ENCODE results near the gene PTCD2. TPM values are rescaled to one million over a fixed set of nuclear protein-coding genes. Genes with fewer than 3 reads are reported as not detected.
A peak's percentile ranks its signal among the peaks of the same experiment; 100 is the strongest.

Gene PTCD2
- total RNA-seq, 4 donors from 2014 or later, result 2.7 to 7.2 (median 5.4) TPM

- TF ChIP-seq POLR2A (IDR thresholded peaks at IDR 0.05), result no peak
- TF ChIP-seq EP300 (IDR thresholded peaks at IDR 0.05), result no peak
- TF ChIP-seq CTCF (IDR thresholded peaks at IDR 0.05), result no peak
- TF ChIP-seq POLR2AphosphoS5 (IDR thresholded peaks at IDR 0.05), result no peak
- no peak for ATAC-seq
- 25 to 33% methylated on average over 1 of the region's 1 CpG for WGBS, 2 donors (ENCODE audit: low coverage in 1 of 2)
- H3K27ac ChIP-seq, result peak overlapping the region in 1 of 4 donors; percentile 7
- no peaks in the 10 kb centered on the region for H3K9me3 ChIP-seq
- H3K36me3 ChIP-seq, result peaks cover 0 to 6% of the 10 kb centered on the region in 2 donors
- peaks cover 0 to 14% (median 9%) of the 10 kb centered on the region in 3 donors for H3K4me1 ChIP-seq
- H3K4me3 ChIP-seq, result no peak overlapping the region
- H3K27me3 ChIP-seq, result no peaks in the 10 kb centered on the region
Measured at GRCh38 chr5:72369301-72369700, 49.1 kb downstream of the PTCD2 start.

- Histone ChIP-seq H3K27ac (peak overlapping the region in 1 of 4 donors; percentile 7), H3K27me3 (no peaks in the 10 kb centered on the region), H3K4me3 (no peak overlapping the region), H3K9me3 (no peaks in the 10 kb centered on the region), H3K36me3 (peaks cover 0 to 3% of the 10 kb centered on the region in 2 donors), H3K4me1 (peaks cover 0 to 14% (median 9%) of the 10 kb centered on the region in 3 donors)
- 81 to 86% methylated on average over 3 of the region's 3 CpGs for WGBS, 2 donors (ENCODE audit: low coverage in 1 of 2)
- TF ChIP-seq POLR2A (IDR thresholded peaks at IDR 0.05) (no peak), POLR2AphosphoS5 (IDR thresholded peaks at IDR 0.05) (no peak)
- no peak for ATAC-seq
Measured at GRCh38 chr5:72369711-72370110, 49.5 kb downstream of the PTCD2 start.

- Histone ChIP-seq H3K9me3 (no peaks in the 10 kb centered on the region), H3K27me3 (no peaks in the 10 kb centered on the region), H3K4me1 (peaks cover 0 to 17% (median 5%) of the 10 kb centered on the region in 3 donors), H3K27ac (no peak overlapping the region), H3K36me3 (no peaks in the 10 kb centered on the region), H3K4me3 (no peak overlapping the region)
- no peak for TF ChIP-seq EP300 (IDR thresholded peaks at IDR 0.05)
- TF ChIP-seq POLR2A (IDR thresholded peaks at IDR 0.05), result no peak
- TF ChIP-seq POLR2AphosphoS5 (IDR thresholded peaks at IDR 0.05), result no peak
- ATAC-seq, result no peak
- WGBS, 2 donors (ENCODE audit: low coverage in 1 of 2), result 74 to 100% methylated on average over 1 of the region's 1 CpG
Measured at GRCh38 chr5:72372331-72372730, 52.2 kb downstream of the PTCD2 start.

GRCh38 chr5:72372923-72373322 lies 52.8 kb downstream of the PTCD2 start:
- Histone ChIP-seq H3K9me3 (no peaks in the 10 kb centered on the region), H3K27me3 (no peaks in the 10 kb centered on the region), H3K36me3 (no peaks in the 10 kb centered on the region), H3K4me3 (no peak overlapping the region), H3K4me1 (peaks cover 0 to 22% (median 5%) of the 10 kb centered on the region in 3 donors), H3K27ac (no peak overlapping the region)
- no peak for ATAC-seq
- TF ChIP-seq EP300 (IDR thresholded peaks at IDR 0.05) (no peak), POLR2AphosphoS5 (IDR thresholded peaks at IDR 0.05) (no peak), POLR2A (IDR thresholded peaks at IDR 0.05) (no peak), CTCF (IDR thresholded peaks at IDR 0.05) (no peak)
- WGBS, 2 donors (ENCODE audit: low coverage in 1 of 2), result 83% methylated on average over 4 of the region's 4 CpGs

GRCh38 chr5:72374844-72375243 lies 54.7 kb downstream of the PTCD2 start:
- Histone ChIP-seq H3K27me3 (no peaks in the 10 kb centered on the region), H3K9me3 (no peaks in the 10 kb centered on the region), H3K4me1 (peaks cover 0 to 29% (median under 1%) of the 10 kb centered on the region in 3 donors), H3K27ac (no peak overlapping the region), H3K36me3 (no peaks in the 10 kb centered on the region), H3K4me3 (no peak overlapping the region)
- WGBS, 2 donors (ENCODE audit: low coverage in 1 of 2), result 89 to 96% methylated on average over 3 of the region's 3 CpGs
- no peak for TF ChIP-seq POLR2A (IDR thresholded peaks at IDR 0.05)
- no peak for TF ChIP-seq POLR2AphosphoS5 (IDR thresholded peaks at IDR 0.05)
- no peak for TF ChIP-seq EP300 (IDR thresholded peaks at IDR 0.05)
- TF ChIP-seq CTCF (IDR thresholded peaks at IDR 0.05), result no peak
- ATAC-seq, result no peak

- ATAC-seq, result no peak
- H3K27ac ChIP-seq, result peak overlapping the region in 3 of 4 donors; percentile 11 to 57 (median 38)
- H3K36me3 ChIP-seq, result no peaks in the 10 kb centered on the region
- H3K4me1 ChIP-seq, result peaks cover 0 to 29% (median 3%) of the 10 kb centered on the region in 3 donors
- TF ChIP-seq POLR2A (IDR thresholded peaks at IDR 0.05) (no peak), CTCF (IDR thresholded peaks at IDR 0.05) (no peak), POLR2AphosphoS5 (IDR thresholded peaks at IDR 0.05) (no peak), EP300 (IDR thresholded peaks at IDR 0.05) (no peak)
- H3K9me3 ChIP-seq, result no peaks in the 10 kb centered on the region
- no peaks in the 10 kb centered on the region for H3K27me3 ChIP-seq
- no peak overlapping the region for H3K4me3 ChIP-seq
Measured at GRCh38 chr5:72376381-72376780, 56.2 kb downstream of the PTCD2 start.
